HCT116 (cell line): ENCODE results near the gene METTL6.

Experiments used
- EZH2 ChIP-seq: fragments of 200-600 bp; sonication (generic); IDR thresholded peaks from 2 replicates; pipeline ENCODE4 v1.6.1; 2017; ENCODE audit warnings: antibody characterized with exemption, mixed run types
- TF ChIP-seq, protein P1 (sequence below), 3 experiments: fragments of 200-600 bp in 1 of 3; sonication (generic) in 1 of 3; IDR thresholded peaks in 2 of 3; conservative IDR thresholded peaks in 1 of 3; 2 replicates each; pipeline ENCODE4 v1.5.1; 2012 to 2017; ENCODE audit warnings: low read depth in 2 of 3, low read length in 2 of 3, antibody characterized with exemption in 1 of 3, borderline replicate concordance in 1 of 3, control low read depth in 1 of 3, mild to moderate bottlenecking in 1 of 3, mixed read lengths in 1 of 3, mixed run types in 1 of 3, moderate library complexity in 1 of 3; ENCODE audit not compliant: insufficient read depth in 1 of 3
- TF ChIP-seq, protein P2 (sequence below): IDR thresholded peaks from 2 replicates; pipeline ENCODE4 v1.6.1; 2012

DNA sequence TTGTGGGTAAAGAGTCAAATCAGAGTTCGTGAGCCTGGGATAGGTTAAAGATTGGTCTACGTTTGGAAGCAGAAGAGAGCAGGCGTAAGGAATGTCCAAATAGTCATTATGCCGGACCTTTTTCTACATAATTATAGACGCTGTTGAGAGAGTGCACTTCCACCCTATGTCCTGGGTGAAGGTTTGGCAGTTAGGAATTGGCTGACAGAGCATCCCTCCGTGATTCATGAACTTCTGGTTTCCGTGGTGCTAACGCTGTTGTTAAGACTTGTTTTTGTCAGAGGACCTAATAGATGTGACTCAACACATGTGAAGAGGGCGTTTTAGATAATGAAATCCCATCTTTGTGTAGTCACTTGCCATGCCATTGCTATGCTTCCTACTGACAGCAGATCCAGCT is 1.2 kb upstream of the METTL6 start:
- TF ChIP-seq, protein P1, sequence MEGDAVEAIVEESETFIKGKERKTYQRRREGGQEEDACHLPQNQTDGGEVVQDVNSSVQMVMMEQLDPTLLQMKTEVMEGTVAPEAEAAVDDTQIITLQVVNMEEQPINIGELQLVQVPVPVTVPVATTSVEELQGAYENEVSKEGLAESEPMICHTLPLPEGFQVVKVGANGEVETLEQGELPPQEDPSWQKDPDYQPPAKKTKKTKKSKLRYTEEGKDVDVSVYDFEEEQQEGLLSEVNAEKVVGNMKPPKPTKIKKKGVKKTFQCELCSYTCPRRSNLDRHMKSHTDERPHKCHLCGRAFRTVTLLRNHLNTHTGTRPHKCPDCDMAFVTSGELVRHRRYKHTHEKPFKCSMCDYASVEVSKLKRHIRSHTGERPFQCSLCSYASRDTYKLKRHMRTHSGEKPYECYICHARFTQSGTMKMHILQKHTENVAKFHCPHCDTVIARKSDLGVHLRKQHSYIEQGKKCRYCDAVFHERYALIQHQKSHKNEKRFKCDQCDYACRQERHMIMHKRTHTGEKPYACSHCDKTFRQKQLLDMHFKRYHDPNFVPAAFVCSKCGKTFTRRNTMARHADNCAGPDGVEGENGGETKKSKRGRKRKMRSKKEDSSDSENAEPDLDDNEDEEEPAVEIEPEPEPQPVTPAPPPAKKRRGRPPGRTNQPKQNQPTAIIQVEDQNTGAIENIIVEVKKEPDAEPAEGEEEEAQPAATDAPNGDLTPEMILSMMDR (IDR thresholded peaks at IDR 0.05 in 2 of 3, conservative IDR thresholded peaks at IDR 0.05 in 1 of 3; ENCODE audit: borderline replicate concordance in 1 of 3, insufficient read depth in 1 of 3, low read depth in 2 of 3, low read length in 2 of 3), result no peak
- TF ChIP-seq, protein P2, sequence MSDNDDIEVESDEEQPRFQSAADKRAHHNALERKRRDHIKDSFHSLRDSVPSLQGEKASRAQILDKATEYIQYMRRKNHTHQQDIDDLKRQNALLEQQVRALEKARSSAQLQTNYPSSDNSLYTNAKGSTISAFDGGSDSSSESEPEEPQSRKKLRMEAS, result no peak
- no peak for TF ChIP-seq EZH2
